Measurements from ENCODE around the gene IGFL4.

GRCh38 chr19:46025835-46026234 is 15.0 kb downstream of the IGFL4 start:
- no peak for TF ChIP-seq EZH2 (IDR thresholded peaks at IDR 0.05; ENCODE audit: borderline replicate concordance)
- no peak for TF ChIP-seq CTCF (IDR thresholded peaks at IDR 0.05; ENCODE audit: poor library complexity)
- no peak for TF ChIP-seq EZH2phosphoT487 (IDR thresholded peaks at IDR 0.05; ENCODE audit: low read depth, severe bottlenecking, unreplicated experiment)

Measured in hepatocyte (in vitro differentiated cells).